Dedifferentiated amniotic fluid mesenchymal stem cell (primary cell): ENCODE measurements around the gene PCK2.

Experiments used
- DNase-seq: peaks from one replicate; pipeline ENCODE4 v3.0.0-alpha.2; 2016; ENCODE audit errors: extremely low spot score

The PCK2 gene

DNA sequence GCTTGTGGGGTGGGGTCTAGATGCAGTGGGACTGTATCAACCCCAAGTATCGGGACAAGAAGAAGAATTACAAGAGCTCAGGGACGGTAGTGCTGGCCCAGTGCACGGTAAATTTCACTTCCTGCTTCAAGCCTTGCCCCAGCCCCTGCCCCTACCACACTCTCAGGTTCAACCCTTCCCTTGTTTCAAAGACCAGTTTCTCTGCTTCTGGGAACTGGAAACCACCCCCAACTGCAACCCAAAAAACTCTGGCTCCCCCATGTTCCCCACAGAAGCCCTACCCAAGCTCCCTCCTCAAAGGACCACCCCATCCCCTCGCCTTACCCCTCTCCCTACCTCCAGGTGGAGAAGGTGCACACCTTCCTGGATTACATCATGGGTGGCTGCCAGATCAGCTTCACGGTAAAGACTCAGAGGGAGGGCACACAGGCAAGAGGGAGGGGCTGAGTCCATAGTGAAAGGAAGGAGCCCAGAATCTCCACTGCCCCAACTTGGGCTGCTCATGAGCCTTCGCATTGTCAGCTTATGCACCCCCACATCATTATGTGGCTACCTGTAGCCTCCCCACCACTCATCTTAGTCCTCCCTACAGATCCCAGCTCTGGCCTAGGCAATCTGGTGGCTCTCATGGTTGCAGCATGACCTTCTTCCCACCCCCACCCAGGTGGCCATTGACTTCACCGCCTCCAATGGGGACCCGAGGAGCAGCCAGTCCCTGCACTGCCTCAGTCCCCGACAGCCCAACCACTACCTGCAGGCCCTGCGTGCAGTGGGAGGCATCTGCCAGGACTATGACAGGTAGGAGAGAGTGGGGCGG, 18.4 kb upstream of the PCK2 start:
- DNase-seq: no peak

DNA sequence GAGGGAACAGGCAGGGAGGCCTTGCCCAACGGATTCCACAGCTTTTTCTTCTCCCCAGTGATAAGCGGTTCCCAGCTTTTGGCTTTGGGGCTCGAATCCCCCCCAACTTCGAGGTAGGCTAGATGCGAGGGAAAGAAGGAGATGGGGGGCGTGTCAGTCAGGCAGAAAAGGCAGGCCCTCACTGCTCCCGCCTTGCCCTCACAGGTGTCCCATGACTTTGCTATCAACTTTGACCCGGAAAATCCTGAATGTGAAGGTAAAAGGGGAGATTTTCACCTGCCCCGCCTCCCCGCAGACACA, 17.9 kb upstream of the PCK2 start:
- DNase-seq: no peak

DNA sequence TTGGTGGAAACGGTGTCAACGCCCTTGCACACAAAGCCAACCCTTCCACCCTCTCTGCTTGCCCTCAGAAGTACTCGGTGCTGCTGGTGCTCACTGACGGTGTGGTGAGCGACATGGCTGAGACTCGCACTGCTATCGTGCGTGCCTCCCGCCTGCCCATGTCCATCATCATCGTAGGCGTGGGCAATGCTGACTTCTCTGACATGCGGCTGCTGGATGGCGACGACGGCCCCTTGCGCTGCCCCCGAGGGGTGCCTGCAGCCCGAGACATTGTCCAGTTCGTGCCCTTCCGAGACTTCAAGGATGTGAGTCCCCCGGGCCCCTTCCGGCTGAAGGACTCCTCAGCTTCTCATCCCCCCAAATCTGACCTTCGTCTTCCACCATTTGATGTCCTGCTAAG, 17.0 kb upstream of the PCK2 start:
- DNase-seq: no peak

DNA sequence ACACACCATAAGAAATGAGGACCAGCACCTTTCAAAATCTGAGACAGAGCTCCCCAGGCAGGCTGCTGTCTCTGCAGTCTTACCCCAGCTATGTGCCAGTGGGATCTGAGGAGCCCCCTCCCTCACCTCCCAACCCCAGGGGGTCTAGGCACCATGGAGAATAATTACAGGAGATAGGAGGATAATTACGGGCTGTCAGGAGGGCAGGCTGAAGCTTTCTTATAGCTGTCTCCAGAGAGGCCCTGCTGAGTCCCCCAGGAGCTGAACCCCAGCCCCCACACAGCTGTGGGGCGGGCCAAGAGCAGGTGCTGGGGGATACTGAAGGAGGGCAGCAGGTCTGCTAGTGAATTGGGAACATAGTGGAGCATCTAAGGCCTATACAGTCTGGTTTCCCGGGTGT, 16.0 kb upstream of the PCK2 start:
- DNase-seq: no peak

DNA sequence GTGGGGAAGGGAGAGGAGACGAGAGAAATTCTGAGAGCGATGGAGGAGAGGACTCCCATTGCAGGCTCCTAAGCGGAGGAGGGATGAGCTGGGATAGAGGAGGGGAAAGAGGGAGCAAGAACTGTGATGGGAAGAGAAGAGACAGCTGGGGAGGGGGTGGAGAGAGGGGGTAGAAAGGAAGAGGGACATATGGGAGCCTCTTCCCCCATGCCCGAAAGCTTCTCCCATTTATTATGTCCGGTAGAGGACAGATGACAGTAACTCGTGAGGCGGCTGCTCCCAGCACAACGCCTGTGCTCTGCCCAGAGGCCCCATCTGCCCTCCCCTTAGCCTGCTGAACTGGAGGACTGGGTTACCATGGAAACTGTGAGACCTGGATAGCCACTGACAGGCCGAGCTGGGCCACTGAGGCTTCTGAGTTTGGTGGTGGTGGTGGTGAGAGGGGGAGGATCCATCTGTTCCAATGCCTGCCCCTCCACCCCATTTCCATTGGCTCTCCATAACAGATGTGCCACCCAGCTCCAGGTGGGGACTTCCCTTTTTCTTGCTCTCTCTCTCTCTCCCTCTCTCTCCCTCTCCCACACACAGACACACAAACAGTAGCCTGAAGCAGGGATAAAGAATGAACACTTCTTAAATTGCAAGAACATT, 14.5 kb upstream of the PCK2 start:
- no peak for DNase-seq

DNA sequence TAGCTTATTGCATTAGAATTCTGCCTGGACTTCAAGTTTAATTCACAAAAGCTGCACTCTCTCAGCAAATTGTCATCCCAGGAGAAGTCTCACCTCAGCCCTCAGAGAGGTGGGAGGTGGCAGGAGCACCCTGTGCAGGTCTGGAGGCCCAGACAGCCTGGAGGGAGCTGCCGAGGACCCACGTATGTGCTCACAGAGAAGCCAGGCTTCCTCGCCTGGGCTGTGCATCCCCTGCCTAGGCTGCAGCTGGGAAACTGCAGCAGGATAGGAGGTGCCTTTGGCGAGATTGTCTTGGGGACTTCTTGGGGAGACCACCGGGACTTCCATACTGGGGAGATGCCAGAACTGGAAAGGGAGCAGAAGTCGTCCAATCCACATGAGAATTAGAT, 14.0 kb upstream of the PCK2 start:
- DNase-seq: no peak

DNA sequence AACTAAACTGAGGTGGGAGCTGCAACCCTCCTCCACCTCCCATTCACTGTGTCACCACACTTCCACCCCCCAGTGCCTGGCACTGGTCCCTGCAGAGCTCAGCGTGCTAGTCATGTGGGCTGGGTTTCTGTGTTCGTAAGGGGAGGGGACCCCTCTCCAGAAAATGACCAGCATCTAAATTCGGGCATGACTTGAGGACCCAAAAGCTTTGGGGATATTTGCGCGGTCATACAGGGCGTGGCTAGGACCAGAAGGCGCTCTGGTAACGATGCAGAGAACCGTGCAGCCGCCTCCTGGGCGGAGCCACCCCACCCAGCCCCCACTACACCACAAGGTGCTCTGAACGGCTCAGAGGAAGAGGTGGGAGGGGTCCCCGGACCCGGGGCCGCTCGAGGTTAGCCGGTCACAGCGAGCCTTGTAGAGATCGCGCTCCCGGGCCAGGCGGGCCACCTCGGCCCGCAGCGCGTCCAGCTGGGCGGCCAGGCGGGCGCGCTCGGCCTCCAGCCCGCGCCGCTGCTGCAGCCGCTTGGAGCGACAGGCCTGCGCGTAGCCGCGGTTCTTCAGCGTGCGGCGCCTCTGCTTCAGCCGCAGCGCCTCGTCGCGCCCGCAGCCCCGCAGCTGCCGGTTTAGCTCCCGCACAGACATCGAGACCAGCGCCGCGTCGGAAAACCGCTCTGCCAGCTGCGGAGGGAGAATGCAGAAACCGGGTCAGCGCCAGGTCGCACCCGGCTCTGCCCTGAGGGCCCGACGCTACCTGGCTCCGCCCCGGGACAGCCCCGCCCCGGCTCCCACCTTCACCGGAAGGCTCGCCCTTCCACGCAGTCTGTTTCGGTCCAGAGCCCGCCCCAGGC, 13.0 kb upstream of the PCK2 start:
- DNase-seq: no peak

DNA sequence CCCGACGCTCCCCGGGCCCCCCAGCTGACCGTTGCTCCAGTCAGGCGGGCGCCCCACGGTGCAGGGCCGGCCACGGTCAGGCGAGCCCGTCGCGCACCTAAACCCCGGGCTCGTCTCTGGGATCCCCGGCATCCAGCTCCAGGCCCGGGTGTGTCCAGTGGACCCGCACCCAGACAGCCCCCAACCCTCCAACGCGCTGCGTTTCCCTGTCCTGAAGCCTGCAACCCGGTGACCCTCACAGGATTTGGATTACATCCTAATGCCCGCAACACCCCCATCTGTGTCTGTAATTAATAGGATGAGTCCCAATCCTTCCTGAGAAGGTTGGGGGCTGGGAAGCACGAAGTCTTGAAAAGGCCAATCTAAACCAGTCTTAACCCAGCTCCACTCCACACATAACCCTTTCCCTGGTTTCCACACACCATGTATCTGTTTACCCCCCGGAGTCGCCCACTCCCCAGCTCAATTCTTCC, 12.3 kb upstream of the PCK2 start:
- no peak for DNase-seq

DNA sequence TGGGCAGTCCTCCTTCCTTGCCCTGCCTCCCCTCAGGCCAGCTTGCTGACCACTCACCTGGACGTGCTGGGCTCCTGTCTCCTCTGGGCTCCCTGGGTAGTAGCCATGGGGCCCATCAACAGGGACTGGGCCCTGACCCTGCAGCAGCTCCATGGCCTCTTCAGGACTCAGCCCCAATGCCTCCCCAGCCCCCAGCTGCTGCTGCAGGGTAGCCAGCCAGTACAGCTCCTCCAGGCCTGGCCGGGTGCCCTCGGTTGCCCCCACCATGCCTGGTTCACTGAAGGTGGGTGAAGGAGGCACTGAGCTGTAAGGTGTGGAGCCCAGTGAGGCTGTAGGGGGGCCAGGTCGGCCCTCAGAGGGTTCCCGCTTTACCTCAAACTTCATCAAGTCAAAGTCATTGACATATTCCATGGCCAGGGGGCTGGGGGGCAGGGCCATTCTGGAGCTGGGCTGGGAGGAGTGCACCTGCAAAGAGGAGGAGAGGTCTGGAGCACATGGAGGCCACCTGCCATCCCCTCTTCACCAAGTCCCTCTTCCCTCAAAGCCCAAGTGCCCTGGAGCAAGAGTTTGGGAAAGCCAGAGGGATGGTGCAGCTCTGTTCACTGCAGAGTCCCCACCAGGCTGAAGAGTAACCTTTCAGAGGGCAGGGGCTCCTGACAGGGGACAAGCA, 11.6 kb upstream of the PCK2 start:
- no peak for DNase-seq

DNA sequence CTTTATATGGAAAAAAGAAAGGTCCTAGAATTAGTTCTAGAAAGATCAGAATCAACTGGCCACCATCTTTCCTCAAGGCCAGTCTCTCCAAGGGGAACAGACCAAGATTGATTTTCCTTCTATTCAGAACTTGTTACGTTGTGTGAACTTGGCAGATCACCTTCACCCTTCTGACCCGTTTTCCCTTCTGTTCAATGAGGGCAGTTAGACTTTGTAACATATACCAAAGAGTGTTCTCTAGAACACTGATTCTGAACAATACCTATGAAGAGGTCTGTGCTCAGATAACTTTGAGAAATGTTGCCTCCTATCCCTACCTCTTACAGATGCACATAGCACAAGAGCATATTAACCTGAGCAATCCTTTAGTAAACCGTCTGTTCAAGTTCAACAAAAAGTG, 10.6 kb upstream of the PCK2 start:
- DNase-seq: no peak

DNA sequence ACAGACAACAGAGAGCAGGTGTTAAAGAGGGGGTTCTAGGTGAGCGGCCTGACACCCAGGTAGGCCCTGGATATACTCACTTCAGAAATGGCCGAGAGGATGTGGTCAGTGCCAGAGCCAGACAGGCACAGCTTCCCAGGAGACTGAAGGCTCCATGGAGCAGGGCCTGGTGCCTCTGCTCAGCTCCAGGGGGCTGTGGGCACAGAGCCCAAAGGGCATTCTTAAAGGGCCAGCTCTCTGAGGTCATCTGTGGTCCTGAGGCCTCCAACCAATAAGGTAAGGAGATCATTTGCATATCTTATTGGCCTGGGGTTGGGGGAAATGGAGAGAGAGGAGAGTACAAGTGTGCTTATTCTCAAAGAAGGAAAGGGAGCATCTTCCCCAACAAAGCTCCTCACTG, 9.7 kb upstream of the PCK2 start:
- DNase-seq: no peak

DNA sequence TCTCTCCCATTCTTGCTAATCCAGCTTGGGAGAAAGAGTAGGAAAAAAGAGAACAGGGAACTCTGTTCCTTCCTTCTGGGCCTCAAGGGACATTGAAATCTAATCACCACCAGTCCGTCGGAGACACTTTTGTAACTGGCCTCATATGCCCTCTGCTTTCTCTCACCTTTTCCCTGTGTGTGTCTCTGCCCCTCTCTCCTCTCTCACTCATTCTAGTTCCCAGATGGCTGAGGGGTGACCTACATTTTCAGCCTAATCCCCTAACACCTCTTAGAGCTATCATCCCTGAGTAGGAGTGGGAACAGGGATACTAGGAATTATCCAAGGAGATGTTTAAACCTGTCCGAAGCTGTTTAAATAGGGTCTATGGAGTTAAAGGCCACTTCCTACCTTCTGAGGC, 8.9 kb upstream of the PCK2 start:
- no peak for DNase-seq

DNA sequence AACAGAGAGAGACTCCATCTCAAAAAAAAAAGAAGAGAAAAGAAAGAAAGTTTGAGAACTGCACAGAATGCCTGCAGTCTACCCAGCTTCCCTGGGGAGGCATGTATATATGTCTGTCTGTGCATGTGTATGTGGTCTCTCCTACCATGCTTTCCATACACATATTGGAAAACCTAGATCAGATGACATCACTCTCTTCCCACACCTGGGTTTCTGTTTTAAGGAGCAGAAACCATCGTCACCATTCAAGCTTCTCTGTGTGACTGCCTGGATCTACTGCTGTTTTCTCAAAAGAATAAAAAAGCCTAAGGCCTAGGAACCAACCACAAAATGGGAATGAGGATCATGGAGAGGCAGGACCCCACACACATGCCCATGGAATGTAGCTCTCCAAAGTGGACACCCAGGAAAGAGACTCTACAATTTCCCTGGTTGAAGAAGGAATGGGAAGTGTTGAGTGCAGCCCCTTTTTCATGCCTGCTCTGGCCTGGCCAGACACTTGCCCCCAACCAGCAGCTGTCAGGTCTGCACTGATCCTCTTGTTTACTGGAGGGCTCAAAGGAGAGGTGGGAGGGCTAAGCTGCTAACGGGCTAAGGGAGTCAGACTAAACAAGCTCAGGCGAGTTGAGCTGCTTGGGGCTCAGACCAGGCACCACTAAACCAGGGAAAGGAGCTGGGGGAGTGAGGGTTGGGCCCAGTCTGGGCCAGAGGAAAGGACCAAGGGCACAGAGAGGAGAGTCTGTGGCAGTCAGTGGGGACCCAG, 7.7 kb upstream of the PCK2 start:
- no peak for DNase-seq

DNA sequence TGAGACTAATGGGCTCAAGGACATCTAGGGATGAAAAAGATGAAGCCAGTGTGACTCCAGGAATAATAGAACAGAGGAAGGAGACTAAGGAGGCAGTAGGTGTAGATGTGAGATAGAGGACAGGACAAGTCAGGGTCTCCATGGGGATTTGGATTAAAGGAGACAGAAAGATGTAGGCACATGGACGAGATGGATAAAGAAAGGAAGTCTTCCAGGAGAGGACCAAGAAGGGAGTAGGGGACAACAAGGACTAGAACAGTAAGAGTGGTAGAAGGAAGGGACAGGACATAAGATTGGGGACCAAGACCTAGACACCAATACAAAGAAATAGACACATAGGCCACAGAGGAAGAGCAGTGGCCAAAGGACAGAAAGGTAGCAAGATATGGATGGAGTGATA, 7.1 kb upstream of the PCK2 start:
- no peak for DNase-seq

DNA sequence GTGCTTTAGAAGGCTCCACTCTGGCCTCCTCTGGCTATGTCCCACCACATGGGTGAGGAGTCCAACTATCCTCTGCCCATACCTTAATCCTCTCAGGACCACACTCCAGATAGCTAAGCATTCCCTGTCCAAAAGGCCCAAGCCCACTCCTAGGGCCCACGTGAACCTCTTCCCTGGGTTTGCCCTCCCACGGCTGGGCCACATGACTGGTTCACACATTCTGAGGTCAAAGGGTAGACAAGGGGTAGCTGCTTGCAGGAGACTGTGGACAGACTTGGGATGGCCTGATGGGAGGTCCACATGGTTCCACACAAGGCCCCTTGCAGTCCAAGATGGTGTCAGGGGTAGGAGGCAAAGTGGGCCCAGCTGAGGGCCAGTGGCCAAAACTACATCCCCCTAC, 6.0 kb upstream of the PCK2 start:
- no peak for DNase-seq

DNA sequence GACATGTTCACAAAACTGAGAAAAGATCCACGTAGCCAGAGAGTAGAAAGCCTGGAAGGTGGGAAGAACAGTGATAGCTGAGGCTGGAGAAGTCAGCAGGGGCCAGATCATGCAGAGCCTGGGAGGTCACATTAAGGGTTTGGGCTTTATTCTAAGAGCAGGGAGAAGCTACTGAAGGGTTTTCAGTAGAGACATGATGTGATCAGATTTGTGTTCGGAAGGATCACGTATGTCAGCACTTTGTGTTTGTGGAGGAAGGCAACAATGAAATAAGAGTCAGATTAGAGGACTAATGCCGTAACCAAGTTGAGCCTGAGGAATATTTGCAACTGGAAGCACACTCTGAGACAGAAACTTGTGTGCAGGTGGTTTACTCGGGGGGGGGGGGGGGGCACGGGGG, 4.2 kb upstream of the PCK2 start:
- DNase-seq: no peak

DNA sequence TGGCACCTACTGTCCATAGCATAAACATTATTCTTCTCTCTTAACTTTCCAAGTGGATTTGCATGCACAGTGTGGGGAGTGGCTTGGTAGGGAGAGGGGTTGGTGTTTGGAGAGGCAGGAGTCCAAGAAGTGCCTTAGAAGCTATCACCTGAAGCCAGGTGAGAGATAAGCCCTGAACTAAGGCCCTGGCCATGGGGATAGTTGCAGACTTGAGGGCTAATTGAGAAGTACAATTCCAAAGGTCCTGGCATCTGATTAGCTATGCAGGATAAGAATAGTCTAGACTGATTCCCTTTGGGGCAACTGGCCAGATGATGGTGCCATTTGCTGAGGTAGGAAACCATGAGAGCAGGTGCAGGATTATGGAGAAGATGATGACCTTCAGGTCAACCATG, 2.0 kb upstream of the PCK2 start:
- DNase-seq: no peak

DNA sequence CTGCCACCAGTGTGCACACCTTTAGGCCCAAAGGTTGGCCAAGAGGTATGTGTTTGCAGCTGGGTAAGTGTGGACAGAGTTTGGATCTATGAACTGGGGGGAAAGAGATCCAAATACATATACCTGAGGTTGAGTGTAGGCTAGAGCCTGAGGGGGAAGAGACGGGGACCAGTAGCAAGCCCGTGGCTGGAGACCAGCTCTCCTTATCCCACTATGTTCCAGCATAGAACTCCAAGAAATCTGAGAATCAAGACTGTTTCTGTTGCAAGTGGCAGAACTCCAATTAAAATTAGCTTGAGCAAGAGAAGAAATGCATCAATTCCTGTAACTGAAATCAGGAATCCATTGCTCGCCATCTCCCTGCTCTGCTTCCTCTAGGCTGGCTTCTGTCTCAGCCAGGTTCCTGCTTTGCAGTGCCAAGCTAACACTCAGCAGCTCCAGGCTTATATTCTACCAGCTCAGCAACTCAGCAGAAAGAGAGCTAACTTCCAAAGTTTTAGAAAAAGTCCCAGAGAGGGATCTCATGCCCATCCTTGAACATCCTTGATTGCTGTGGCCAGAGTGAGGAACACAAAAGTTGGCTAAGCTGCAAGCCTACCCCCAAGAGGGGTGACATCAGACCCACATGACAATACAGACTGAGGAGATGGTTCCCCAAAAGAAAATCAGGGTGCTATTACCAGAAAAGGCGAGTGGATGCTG, 1.5 kb upstream of the PCK2 start:
- no peak for DNase-seq

DNA sequence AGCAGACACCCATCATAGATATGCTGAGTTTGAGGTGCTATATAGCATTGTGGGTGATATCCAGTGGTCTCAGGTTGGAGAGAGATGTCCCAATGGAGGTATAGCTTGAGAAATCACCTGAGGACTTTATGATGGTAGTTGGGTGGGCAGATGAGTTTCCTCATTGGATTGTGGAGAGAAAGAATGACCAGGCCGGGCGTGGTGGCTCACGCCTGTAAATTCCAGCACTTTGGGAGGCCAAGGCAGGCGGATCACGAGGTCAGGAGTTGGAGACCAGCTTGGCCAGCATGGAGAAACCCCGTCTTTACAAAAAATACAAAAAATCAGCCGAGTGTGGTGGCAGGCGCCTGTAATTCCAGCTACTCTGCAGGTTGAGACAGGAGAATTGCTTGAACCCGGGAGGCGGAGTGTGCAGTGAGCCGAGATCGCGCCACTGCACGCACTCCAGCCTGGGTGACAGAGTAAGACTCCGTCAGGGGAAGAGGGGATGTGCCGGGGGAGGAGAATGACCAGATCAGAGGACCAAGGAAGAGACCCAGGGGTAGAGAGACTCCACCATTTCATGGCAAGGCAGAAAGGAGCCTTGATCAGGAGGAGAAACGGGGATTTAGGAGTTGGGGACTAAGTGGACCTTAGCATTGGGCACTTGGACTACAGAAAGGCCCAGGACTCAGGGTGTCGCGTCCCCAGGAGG, 757 bp upstream of the PCK2 start:
- DNase-seq: no peak

DNA sequence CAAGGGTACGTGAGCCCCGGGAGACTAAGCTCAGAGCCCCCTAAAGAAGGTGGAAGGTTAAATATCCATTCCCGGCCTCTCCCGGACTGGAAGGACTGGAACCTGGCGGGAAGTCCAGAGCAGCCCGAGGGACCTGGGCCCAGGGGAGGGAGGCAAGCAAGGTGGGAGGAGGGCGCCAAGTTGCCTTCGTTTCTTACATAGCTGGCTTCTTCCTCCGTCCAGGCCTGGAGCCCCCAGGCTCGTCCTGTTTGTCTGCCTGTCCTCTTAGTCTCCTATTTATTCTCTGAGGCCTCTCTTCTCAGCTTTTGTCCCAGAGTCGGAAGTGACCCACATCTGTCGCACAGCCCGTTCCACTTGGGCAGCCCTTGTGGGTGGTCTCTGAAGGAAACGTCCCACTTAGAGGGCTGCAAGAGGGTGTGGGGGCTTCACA, 745 bp downstream of the PCK2 start:
- no peak for DNase-seq
